GM21528 (cell line): ENCODE measurements around the gene KCNK6.
A peak's percentile ranks its signal among the peaks of the same experiment; 100 is the strongest.
"Not testable (repeated sequence)": the region's sequence is repeated elsewhere in the genome, so short reads cannot be mapped to it uniquely, and the experiment has no call there.

Source experiments
- ATAC-seq: cut with Tn5 transposase; IDR thresholded peaks from one replicate; pipeline ENCODE4 v1.9.1; 2021; ENCODE audit warnings: mild to moderate bottlenecking, moderate library complexity; ENCODE audit not compliant: unreplicated experiment, low FRiP score

KCNK6 gene

DNA sequence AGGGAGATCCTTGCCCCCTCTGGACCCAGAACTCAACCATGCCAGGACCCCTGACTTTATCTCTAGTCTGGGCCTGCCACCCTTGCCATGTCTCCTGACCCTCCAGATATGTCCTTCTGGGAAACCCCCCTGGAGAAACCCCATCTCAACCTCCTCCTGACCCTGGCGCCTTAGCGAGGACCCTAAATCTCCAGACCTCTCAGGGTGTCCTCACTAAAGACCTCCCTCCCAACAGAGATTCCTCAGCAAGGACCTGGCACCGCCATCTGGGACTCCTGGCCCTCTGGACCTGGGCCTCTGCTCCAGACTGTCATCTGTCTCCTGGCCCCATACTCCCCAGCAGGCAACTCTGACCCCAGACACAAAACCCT, 1.3 kb downstream of the KCNK6 start:
- no peak for ATAC-seq

DNA sequence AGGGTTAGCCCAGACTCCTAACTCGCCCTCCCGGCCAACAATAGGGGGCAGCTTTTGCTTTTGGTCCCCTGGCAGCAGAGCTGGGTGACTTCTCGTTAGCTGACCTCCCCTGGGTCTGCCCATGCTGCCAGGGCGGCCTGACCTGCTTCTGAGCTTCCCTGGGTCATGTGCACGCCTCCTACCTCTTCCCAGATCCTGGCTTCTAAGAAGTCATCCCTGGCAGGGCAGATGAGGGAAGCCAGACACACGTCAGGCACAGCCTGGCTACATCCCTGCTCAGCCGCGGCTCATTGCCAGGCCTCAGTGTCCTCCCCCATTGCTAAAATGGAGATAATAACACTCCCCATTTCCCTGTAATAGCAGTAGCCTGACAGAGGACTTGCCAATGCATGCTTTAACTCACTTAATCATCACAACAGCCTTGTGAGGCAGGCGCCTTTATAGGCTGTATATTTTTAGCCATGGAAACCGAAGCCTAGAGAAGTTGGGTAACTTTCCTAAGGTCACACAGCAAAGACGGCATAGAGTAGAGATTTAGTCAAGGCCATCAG, 2.1 kb downstream of the KCNK6 start:
- no peak for ATAC-seq

GRCh38 chr19:38323291-38323690, 3.6 kb downstream of the KCNK6 start:
- no peak for ATAC-seq

DNA sequence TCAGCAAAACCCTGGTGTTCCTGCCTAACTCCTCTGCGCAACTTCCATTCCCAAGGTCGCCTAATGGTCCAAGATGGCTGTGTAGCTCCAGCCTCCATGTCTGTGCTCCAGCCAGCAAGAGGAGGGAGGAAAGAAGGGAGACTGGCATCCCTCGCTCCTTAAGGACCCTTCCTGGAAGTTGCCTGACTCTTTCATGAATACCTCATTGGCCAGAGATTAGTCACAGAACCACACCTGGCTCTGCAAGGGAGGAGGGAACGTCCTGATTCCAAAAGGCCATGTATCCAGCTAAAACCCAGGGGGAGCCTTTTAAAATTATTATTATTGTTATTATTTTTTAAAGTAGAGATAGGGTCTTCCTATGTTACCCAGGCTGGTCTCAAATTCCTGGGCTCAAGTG, 4.8 kb downstream of the KCNK6 start:
- ATAC-seq = no peak

DNA sequence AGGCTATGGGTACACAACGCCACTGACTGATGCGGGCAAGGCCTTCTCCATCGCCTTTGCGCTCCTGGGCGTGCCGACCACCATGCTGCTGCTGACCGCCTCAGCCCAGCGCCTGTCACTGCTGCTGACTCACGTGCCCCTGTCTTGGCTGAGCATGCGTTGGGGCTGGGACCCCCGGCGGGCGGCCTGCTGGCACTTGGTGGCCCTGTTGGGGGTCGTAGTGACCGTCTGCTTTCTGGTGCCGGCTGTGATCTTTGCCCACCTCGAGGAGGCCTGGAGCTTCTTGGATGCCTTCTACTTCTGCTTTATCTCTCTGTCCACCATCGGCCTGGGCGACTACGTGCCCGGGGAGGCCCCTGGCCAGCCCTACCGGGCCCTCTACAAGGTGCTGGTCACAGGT, 6.9 kb downstream of the KCNK6 start:
- ATAC-seq = no peak

- ATAC-seq = no peak
Measured at GRCh38 chr19:38329651-38330050, 10.0 kb downstream of the KCNK6 start.

DNA sequence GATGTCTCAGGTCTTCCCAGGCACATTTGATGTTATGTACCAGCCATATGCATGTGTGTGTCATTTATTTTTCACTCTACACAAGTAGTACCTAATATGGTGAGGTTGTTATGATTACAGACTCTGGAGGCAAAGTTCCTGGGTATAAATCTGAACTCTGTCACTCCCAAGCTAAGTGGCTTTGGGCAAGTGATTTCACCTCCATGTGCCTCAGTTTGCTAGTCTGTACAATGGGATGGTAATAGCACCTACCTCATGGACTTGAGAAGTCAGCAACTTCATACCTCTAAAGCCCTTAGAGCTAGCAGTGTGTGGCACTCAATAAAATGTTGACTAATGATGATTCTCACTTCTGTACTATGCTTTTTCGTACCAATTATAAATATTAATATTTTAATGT, 12.1 kb downstream of the KCNK6 start:
- no peak for ATAC-seq

DNA sequence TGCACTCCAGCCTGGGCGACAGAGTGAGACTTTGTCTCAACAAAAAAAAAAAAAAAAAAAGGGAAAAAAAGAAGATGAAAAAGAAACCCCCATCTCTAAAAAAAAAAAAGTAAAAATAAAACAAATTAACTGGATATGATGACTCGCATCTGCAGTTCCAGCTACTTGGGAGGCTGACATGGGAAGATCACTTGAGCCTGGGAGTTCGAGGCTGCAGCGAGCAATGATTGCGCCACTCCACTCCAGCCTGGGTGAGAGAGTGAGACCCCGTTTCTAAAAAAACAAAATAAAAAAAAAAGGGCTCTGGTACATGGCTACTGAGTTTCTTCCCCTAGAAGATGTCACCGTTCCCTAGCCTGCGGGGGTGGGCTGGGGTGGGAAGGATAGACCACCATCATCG, 13.6 kb downstream of the KCNK6 start:
- no peak for ATAC-seq

DNA sequence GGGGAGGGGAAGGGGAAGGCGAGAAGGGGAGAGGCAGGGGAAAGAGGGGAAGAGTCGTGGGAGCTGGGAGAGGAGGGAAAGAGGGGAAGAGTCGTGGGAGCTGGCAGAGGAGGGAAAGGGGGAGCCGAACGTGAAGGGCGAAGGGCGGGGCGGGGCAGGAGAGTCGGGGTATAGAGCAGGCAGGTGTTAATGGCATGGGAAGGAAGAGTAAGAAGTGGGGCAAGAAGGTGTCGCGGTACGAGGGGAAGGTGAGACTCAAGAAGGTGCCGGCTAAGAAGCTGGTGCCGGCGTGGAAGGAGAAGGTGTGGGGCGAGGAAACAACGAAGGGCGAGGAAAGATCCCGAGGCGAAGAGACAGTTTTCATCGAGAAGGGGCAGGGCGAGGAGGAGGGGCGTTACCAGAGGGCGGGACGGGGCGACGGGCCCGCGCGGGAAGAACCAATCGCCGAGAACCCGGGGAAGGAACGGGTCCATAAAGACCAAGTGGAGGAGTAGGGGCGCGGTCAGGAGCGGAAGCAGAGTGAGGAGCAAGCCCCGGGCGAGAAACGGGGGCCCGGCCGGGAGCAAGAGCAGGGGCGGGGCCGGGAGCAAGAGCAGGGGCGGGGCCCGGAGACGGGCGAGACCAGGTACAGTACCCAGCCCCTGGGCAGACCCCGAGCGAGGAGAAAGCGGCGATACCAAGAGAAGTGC, 16.4 kb downstream of the KCNK6 start:
- peak; percentile 54 for ATAC-seq

DNA sequence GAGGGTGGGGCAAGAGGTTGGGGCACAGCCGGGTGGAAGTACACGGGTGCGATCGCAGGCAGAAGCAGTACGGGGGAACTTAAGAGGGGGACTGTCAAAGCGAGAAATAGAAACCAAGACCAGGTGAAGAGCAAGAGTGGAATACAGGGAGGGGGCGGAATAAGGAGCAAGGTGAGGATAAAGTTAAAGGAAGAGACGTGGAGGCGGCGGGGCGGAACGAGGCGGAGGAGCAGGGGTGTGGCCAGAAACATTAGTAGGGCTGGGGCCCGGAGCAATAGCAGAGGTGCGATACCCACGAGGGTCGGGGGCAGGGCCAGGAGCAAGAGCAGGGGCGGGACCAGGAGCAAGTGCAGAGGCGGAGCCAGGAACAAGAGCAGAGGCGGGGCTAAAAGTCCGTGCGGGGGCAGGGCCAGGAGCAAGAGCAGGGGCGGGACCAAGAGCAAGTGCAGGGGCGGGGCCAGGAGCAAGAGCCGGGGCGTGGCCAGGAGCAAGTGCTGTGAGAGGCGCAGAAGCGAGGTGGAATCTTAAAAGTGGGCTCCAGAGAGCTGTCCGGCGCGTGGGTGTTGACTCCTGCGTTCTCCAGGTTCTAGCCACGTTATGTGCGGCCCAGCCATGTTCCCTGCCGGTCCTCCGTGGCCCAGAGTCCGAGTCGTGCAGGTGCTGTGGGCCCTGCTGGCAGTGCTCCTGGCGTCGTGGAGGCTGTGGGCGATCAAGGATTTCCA, 17.2 kb downstream of the KCNK6 start:
- peak; percentile 61 for ATAC-seq

GRCh38 chr19:38337360-38337653, 17.7 kb downstream of the KCNK6 start:
- no peak for ATAC-seq

- ATAC-seq = not testable (repeated sequence)
Measured at GRCh38 chr19:38339011-38339410, 19.4 kb downstream of the KCNK6 start.

- ATAC-seq = no peak
Measured at GRCh38 chr19:38340927-38341326, 21.3 kb downstream of the KCNK6 start.

GRCh38 chr19:38346837-38347236, 27.2 kb downstream of the KCNK6 start:
- no peak for ATAC-seq

DNA sequence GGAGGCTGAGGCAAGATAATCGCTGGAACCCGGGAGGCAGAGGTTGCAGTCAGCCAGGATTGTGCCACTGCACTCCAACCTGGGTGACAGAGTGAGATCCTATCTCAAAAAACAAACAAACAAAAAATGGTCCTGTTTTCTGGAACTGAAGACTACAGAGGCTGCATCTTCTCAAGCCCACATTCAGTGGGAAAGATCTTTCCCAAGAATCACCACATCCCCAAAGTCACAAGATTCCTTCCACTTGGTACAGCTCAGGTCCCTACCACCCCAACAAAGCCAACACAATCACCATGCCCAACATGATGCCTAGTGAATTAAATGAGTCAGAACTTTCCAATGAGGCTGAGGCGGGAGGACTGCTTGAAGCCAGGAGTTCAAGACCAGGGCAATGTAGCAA, 31.2 kb downstream of the KCNK6 start:
- no peak for ATAC-seq

DNA sequence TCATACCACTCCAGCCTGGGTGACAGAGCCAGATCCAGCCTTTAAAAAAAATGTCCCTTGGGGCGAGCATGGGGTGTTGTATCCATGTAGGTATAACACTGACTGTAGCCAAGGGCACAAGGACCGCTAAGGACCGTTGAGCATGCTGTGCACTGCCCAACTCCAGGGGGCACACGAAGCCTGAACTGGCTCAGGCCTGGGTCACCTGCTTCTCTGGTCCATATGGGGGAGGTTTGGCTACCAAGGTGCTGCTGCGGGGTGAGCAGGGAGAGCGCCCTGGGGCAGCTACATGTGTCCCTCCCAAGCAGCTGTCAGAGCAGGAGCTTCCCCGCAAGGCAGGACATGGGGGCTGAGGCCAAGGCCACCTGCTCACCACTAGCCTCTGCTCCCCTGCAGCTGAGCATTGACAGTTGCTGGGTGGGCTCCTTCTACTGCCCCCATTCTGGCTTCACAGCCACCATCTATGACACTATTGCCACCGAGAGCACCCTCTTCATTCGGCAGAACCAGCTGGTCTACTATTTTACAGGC, 32.3 kb downstream of the KCNK6 start:
- no peak for ATAC-seq

- no peak for ATAC-seq
Measured at GRCh38 chr19:38352611-38353010, 33.0 kb downstream of the KCNK6 start.

GRCh38 chr19:38355728-38356725, 36.4 kb downstream of the KCNK6 start:
- no peak for ATAC-seq

GRCh38 chr19:38358071-38358470, 38.4 kb downstream of the KCNK6 start:
- ATAC-seq = no peak

- no peak for ATAC-seq
Measured at GRCh38 chr19:38359242-38360021, 39.8 kb downstream of the KCNK6 start.
